ENCODE results near the gene CACNB2.

Gene CACNB2

GRCh38 chr10:18210711-18211110 is 70.5 kb downstream of the CACNB2 start:
- in situ Hi-C loops (cut with HindIII; ENCODE audit: low pct_unique_long_range_greater_than_20kb, low sequenced_read_pairs) = no loop called here
- no peak for DNase-seq (ENCODE audit: low read depth in 1 of 2, low spot score in 1 of 2)

GRCh38 chr10:18211862-18212261 is 71.6 kb downstream of the CACNB2 start:
- in situ Hi-C loops (cut with HindIII; ENCODE audit: low pct_unique_long_range_greater_than_20kb, low sequenced_read_pairs) = no loop called here

More at GRCh38 chr10:18210711-18211110, 70.5 kb downstream of the CACNB2 start:
- no peak for TF ChIP-seq JUND (IDR thresholded peaks at IDR 0.05; ENCODE audit: low read depth)

DNA sequence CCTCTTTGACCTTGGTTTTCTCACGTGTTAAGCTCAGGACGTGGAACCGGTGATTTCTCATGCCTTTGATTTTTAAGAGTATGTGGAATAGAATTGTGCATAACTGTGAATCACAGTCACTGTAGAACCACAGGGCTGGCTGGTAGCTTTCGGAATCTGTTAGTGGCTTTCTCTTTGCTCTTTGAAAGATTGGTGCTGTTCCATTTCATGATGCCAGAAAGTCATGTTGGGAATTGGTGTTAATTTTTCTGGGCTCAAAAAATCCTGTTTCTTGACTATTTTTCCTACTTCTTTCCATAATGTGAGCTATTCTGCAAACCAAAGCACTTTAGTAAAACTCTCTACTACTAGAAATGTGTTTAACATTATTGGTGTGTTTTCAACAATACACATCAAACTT is 73.0 kb downstream of the CACNB2 start:
- no peak for TF ChIP-seq JUND (IDR thresholded peaks at IDR 0.05; ENCODE audit: low read depth)
- DNase-seq (ENCODE audit: low read depth in 1 of 2, low spot score in 1 of 2) = no peak
- in situ Hi-C loops (cut with HindIII; ENCODE audit: low pct_unique_long_range_greater_than_20kb, low sequenced_read_pairs) = no loop called here

More at GRCh38 chr10:18211862-18212261, 71.6 kb downstream of the CACNB2 start:
- no peak for TF ChIP-seq JUND (IDR thresholded peaks at IDR 0.05; ENCODE audit: low read depth)
- no peak for DNase-seq (ENCODE audit: low read depth in 1 of 2, low spot score in 1 of 2)

GRCh38 chr10:18214691-18215563 is 74.7 kb downstream of the CACNB2 start:
- no peak for TF ChIP-seq JUND (IDR thresholded peaks at IDR 0.05; ENCODE audit: low read depth)
- peak; percentile 42 to 75 for DNase-seq (ENCODE audit: low read depth in 1 of 2, low spot score in 1 of 2)
- in situ Hi-C loops (cut with HindIII; ENCODE audit: low pct_unique_long_range_greater_than_20kb, low sequenced_read_pairs) = no loop called here

- no peak for TF ChIP-seq JUND (IDR thresholded peaks at IDR 0.05; ENCODE audit: low read depth)
- peak; percentile 22 to 48 for DNase-seq (ENCODE audit: low read depth in 1 of 2, low spot score in 1 of 2)
- in situ Hi-C loops (cut with HindIII; ENCODE audit: low pct_unique_long_range_greater_than_20kb, low sequenced_read_pairs) = no loop called here
Observed at GRCh38 chr10:18216482-18216881, 76.3 kb downstream of the CACNB2 start.

- no peak for DNase-seq (ENCODE audit: low read depth in 1 of 2, low spot score in 1 of 2)
- in situ Hi-C loops (cut with HindIII; ENCODE audit: low pct_unique_long_range_greater_than_20kb, low sequenced_read_pairs) = no loop called here
- no peak for TF ChIP-seq JUND (IDR thresholded peaks at IDR 0.05; ENCODE audit: low read depth)
Observed at GRCh38 chr10:18217577-18217976, 77.4 kb downstream of the CACNB2 start.

GRCh38 chr10:18219146-18219545 is 78.9 kb downstream of the CACNB2 start:
- DNase-seq (ENCODE audit: low read depth in 1 of 2, low spot score in 1 of 2) = no peak
- no peak for TF ChIP-seq JUND (IDR thresholded peaks at IDR 0.05; ENCODE audit: low read depth)
- in situ Hi-C loops (cut with HindIII; ENCODE audit: low pct_unique_long_range_greater_than_20kb, low sequenced_read_pairs) = no loop called here

- in situ Hi-C loops (cut with HindIII; ENCODE audit: low pct_unique_long_range_greater_than_20kb, low sequenced_read_pairs) = no loop called here
- DNase-seq (ENCODE audit: low read depth in 1 of 2, low spot score in 1 of 2) = no peak
- TF ChIP-seq JUND (IDR thresholded peaks at IDR 0.05; ENCODE audit: low read depth) = no peak
Observed at GRCh38 chr10:18221123-18221522, 80.9 kb downstream of the CACNB2 start.

- in situ Hi-C loops (cut with HindIII; ENCODE audit: low pct_unique_long_range_greater_than_20kb, low sequenced_read_pairs) = no loop called here
- DNase-seq (ENCODE audit: low read depth in 1 of 2, low spot score in 1 of 2) = no peak
- TF ChIP-seq JUND (IDR thresholded peaks at IDR 0.05; ENCODE audit: low read depth) = no peak
Observed at GRCh38 chr10:18221882-18222281, 81.7 kb downstream of the CACNB2 start.

- in situ Hi-C loops (cut with HindIII; ENCODE audit: low pct_unique_long_range_greater_than_20kb, low sequenced_read_pairs) = no loop called here
- no peak for TF ChIP-seq JUND (IDR thresholded peaks at IDR 0.05; ENCODE audit: low read depth)
- no peak for DNase-seq (ENCODE audit: low read depth in 1 of 2, low spot score in 1 of 2)
Observed at GRCh38 chr10:18222866-18223265, 82.6 kb downstream of the CACNB2 start.

DNA sequence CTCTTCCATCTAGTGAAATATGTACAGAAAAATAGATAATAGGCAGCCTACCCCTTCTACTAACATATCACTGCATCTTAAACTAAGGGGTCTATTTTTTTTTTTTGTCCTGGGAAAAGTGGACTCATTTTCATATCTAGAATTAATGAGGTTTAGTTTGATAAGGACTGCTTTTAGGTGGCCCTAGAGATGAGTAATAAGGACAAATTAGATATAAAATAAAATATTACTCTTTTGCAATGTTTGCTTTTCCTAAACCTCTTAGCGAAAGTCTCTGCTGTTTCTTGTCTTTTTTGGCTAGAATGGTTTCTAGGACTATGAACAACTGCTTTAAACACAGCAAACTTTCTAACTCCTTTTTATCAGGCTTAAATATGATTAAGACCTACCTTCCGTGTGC is 83.7 kb downstream of the CACNB2 start:
- DNase-seq (ENCODE audit: low read depth in 1 of 2, low spot score in 1 of 2) = no peak
- in situ Hi-C loops (cut with HindIII; ENCODE audit: low pct_unique_long_range_greater_than_20kb, low sequenced_read_pairs) = no loop called here
- TF ChIP-seq JUND (IDR thresholded peaks at IDR 0.05; ENCODE audit: low read depth) = no peak

DNA sequence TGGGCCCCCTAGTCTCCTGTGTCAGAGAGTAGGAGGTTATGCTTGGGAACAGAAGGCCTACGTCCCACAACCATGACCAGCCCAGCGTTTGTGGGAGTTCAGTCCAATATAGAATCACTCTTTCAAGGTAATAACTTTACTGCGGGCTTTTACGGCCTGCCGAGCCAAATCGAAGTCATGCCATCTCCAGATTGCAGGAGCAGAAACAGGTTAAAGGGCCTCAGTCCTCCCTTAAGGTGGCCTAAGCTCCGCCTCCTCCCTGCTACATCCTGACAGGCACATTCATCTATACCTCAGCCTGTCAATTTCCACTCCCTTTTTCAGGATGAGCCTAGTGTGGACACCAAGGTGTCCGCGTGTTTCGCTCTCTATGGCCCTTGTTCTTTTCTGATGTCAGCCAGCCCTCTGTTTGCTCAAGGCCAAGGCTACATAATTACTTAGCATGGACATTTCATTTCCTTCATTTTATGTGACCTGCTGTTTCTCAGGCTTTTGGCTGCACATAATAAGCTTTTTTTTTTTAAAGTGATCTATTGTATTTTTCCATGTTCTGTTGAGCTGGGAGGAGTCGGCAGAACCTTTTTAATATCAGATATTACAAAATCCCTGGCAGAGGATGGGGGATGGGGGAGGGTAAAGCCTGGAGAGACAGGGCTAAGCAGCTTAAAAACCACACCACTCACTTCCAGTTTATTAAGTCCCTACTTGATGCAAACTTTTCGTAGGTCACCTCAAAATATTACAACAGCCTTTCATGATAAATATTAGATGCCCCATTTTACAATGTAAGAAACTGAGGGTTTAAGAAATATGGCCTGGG is 84.6 kb downstream of the CACNB2 start:
- no peak for DNase-seq (ENCODE audit: low read depth in 1 of 2, low spot score in 1 of 2)
- in situ Hi-C loops (cut with HindIII; ENCODE audit: low pct_unique_long_range_greater_than_20kb, low sequenced_read_pairs) = no loop called here
- no peak for TF ChIP-seq JUND (IDR thresholded peaks at IDR 0.05; ENCODE audit: low read depth)

DNA sequence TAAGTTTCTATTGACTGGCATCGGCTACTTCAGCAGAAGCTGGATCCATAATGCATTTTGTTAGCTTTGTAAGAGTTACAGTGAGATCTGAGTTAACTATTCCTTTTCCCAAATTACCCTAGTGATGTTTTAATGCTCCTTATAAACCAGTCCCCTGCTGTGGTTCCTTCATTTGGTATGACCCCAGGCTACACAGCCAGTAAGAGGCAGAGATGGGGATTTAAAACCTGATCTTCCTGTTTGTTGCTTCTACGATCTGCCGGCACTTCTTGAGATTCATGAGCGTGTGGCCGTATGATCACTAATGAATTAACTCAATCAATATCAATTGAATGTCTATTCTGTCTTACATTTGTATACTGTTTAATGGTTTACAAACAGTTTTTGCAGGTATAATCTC is 86.1 kb downstream of the CACNB2 start:
- in situ Hi-C loops (cut with HindIII; ENCODE audit: low pct_unique_long_range_greater_than_20kb, low sequenced_read_pairs) = no loop called here
- TF ChIP-seq JUND (IDR thresholded peaks at IDR 0.05; ENCODE audit: low read depth) = no peak
- peak in 1 of 2 experiments; percentile 51 for DNase-seq (ENCODE audit: low read depth in 1 of 2, low spot score in 1 of 2)

All from T47D (cell line).